Left ventricle myocardium inferior (tissue), 1 donor: Measurements from ENCODE around the gene CBR1. TPM values are rescaled to one million over a fixed set of nuclear protein-coding genes. Genes with fewer than 3 reads are reported as not detected.
"Not testable (repeated sequence)": the region's sequence is repeated elsewhere in the genome, so short reads cannot be mapped to it uniquely, and the experiment has no call there.

Experiments used
- DNase-seq: peaks from one replicate; pipeline ENCODE4 v3.0.0-alpha.2; 2020
- H3K27ac ChIP-seq: fragments of 200-600 bp; replicated peaks from 2 replicates; pipeline ENCODE4 v1.8.0; 2021
- H3K27me3 ChIP-seq: fragments of 200-600 bp; 2 replicates; pipeline ENCODE4 v1.8.0; 2021; ENCODE audit warnings: low read depth
- H3K36me3 ChIP-seq: fragments of 200-600 bp; 2 replicates; pipeline ENCODE4 v1.8.0; 2021
- H3K4me1 ChIP-seq: fragments of 200-600 bp; 2 replicates; pipeline ENCODE4 v1.8.0; 2021
- H3K4me3 ChIP-seq: fragments of 200-600 bp; 2 replicates; pipeline ENCODE4 v1.8.0; 2021; ENCODE audit warnings: mild to moderate bottlenecking, moderate library complexity
- H3K9me3 ChIP-seq: fragments of 200-600 bp; replicated peaks from 2 replicates; pipeline ENCODE4 v1.8.0; 2021
- intact Hi-C: fragments of 100-400 bp; cut with micrococcal nuclease; formaldehyde crosslinking; loops from one replicate; pipeline ENCODE4 v1.11.0; 2022
- total RNA-seq: library from RNA; stranded (reverse); fragmentation: NEBNext Ultra II Directional; extraction: Animal tissue kit (Norgen Biotek cat#: 25700); gene quantifications from one replicate; pipeline ENCODE4 v1.2.1, GENCODE V29; 2021
- TF ChIP-seq, protein P1 (sequence below): fragments of 200-600 bp; IDR thresholded peaks from 2 replicates; pipeline ENCODE4 v1.8.0; 2021; ENCODE audit warnings: antibody characterized with exemption, mild to moderate bottlenecking, borderline replicate concordance
- donor health status: DM: no; HTN: yes; CAD: no; lungs with severe emphysema.

The CBR1 gene
- total RNA-seq, 1 donor from 2014 or later: 28.1 TPM

DNA sequence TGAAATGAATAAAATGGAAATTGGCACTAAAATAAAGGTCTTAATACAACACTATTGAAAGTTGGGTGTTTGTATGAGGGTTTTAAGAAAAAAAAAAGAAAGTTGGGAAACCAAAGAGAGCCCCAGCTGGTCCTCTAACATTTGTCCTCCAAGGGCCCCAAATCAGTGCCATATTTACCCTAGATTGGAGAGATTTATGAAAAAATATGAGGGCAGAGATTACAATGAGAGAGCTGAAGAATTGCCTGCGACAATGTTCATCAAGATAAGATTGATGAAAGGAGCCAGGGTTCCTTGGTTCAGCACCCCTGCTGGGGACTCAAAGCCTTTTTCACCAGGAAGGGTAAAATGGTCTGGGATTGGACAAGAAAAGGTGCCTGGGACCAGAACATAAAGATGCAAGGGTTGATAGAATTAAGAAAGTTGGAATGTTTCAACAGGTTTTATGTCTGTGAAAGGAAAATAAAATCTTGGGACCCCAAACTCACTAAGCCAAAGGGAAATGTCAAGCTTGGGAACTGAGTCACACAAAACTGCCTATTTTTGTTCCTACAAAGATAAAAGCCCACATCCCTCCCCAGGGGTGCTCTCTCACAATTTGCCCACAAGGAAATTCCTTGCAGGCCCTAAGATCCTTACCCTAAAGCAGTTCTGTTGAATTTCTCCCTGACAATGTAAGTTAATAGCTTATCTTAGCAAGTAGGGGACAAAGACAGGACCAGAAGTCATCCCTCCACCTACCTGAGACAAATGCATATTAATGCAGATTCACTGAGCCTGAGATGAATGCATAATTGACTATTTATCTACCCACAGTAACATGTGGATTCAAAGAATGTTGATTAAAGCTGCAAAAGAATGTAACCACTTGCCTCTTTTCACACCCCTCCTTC lies 26.8 kb downstream of the CBR1 start:
- no peak overlapping the region for H3K4me3 ChIP-seq
- DNase-seq: no peak
- intact Hi-C loops: no loop called here
- TF ChIP-seq, protein P1, sequence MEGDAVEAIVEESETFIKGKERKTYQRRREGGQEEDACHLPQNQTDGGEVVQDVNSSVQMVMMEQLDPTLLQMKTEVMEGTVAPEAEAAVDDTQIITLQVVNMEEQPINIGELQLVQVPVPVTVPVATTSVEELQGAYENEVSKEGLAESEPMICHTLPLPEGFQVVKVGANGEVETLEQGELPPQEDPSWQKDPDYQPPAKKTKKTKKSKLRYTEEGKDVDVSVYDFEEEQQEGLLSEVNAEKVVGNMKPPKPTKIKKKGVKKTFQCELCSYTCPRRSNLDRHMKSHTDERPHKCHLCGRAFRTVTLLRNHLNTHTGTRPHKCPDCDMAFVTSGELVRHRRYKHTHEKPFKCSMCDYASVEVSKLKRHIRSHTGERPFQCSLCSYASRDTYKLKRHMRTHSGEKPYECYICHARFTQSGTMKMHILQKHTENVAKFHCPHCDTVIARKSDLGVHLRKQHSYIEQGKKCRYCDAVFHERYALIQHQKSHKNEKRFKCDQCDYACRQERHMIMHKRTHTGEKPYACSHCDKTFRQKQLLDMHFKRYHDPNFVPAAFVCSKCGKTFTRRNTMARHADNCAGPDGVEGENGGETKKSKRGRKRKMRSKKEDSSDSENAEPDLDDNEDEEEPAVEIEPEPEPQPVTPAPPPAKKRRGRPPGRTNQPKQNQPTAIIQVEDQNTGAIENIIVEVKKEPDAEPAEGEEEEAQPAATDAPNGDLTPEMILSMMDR: no peak
- no peak overlapping the region for H3K27ac ChIP-seq
- peaks cover 66% of the 10 kb centered on the region for H3K27me3 ChIP-seq
- peaks cover 11% of the 10 kb centered on the region for H3K9me3 ChIP-seq
- H3K36me3 ChIP-seq: no peaks in the 10 kb centered on the region
- no peaks in the 10 kb centered on the region for H3K4me1 ChIP-seq

DNA sequence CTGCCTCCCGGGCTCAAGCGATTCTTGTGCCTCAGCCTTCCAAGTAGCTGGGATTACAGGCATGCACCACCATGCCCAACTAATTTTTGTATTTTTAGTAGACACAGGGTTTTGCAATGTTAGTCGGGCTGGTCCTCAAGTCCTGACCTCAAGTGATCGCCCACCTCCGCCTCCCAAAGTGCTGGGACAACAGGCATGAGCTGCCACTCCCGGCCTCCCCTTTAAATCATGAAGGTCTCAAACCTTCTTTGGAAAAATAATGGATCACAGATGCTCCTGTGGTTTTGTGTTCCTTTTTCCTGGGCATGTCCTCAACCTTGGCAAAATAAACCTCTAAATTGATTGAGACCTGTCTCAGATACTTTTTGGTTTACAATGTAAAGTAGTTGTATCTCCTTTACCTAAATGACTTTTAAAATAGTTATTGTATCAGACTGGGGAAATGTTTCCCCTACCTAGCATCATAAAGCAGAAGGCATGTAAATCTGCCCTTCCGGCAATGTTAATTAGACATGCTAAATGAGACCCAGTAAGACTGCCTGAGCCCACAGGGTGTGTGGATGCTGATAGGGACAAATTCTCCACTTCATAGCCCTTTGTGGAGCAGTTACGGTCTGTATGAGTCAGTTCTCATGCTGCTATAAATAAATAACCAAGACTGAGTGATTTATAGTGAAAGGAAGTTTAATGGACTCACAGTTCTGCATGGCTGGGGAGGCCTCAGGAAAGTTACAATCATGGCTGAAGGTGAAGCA lies 27.8 kb downstream of the CBR1 start:
- Histone ChIP-seq H3K9me3 (peaks cover 11% of the 10 kb centered on the region), H3K27me3 (peaks cover 76% of the 10 kb centered on the region)
- DNase-seq: no peak

DNA sequence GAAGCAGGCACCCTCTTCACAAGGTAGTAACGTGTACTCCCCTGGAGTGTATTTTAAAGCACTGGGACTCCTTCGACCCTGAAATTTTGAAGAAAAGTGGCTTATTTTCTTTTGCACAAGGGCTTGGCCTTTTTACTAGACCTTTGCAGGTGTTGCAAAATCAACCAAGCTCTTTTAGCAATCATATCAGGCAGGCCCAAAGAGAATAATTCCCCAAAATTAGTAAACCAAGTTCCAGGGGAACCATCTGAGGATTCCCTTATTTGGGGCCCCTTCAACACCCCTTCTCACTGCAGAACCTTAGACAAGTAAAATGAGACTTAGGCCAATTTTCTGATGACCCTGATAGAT lies 28.3 kb downstream of the CBR1 start:
- TF ChIP-seq, protein P1: no peak
- Histone ChIP-seq H3K27ac (no peak overlapping the region), H3K4me1 (no peaks in the 10 kb centered on the region), H3K27me3 (peaks cover 81% of the 10 kb centered on the region), H3K36me3 (no peaks in the 10 kb centered on the region), H3K4me3 (no peak overlapping the region), H3K9me3 (peaks cover 8% of the 10 kb centered on the region)
- DNase-seq: no peak
- intact Hi-C loops: no loop called here

More for the DNA sequence above, 27.8 kb downstream of the CBR1 start:
- intact Hi-C loops: no loop called here
- no peaks in the 10 kb centered on the region for H3K4me1 ChIP-seq
- TF ChIP-seq, protein P1: no peak
- no peak overlapping the region for H3K4me3 ChIP-seq
- H3K27ac ChIP-seq: no peak overlapping the region
- H3K36me3 ChIP-seq: no peaks in the 10 kb centered on the region

DNA sequence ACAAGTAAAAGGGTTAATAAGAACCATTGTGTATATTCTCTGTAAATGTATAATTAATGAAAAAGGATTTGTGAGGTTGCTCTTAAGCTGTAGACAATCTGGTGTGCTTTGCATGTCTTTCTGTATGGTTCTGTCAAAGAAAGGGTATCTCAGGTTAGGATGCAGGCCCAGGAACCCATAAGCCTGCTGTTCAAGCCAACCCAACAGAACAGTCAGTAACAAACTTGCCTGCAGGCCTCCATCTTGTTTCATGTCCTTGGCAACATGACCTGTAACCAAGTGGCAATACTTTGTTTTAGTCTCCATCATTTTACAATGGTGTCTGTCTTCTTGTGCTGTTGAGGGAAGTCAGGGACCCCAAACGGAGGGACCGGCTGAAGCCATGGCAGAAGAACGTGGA lies 29.2 kb downstream of the CBR1 start:
- TF ChIP-seq, protein P1: no peak
- H3K36me3 ChIP-seq: no peaks in the 10 kb centered on the region
- H3K27ac ChIP-seq: no peak overlapping the region
- no peak overlapping the region for H3K4me3 ChIP-seq
- DNase-seq: no peak
- H3K9me3 ChIP-seq: no peaks in the 10 kb centered on the region
- no peaks in the 10 kb centered on the region for H3K4me1 ChIP-seq
- H3K27me3 ChIP-seq: peaks cover 85% of the 10 kb centered on the region
- intact Hi-C loops: no loop called here

DNA sequence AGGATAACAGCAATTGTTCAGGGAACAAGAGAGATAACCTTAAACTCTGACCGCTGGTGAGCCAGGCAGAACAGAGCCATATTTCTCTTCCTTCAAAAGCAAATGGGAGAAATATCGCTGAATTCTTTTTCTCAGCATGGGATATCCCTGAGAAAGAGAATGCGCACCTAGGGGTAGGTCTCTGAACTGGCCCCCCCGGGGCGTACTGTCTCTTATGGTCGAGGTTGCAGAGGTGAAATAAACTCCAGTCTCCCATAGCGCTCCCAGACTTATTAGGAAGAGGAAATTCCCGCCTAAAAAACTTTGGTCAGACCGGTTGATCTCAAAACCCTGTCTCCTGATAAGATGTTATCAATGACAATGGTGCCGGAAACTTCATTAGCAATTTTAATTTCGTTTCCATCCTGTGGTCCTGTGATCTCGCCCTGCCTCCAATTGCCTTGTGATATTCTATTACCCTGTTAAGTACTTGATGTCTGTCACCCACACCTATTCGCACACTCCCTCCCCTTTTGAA lies 29.9 kb downstream of the CBR1 start:
- intact Hi-C loops, DNase-seq, H3K4me1 ChIP-seq, H3K4me3 ChIP-seq, H3K36me3 ChIP-seq, H3K9me3 ChIP-seq, H3K27ac ChIP-seq: not testable (repeated sequence)
- peaks cover 85% of the 10 kb centered on the region for H3K27me3 ChIP-seq
